NB4 (cell line): ENCODE results near the gene CREB5.

ENCODE experiments used
- MYC ChIP-seq: IDR thresholded peaks from 2 replicates; pipeline ENCODE4 v1.6.1; 2011; ENCODE audit warnings: low read depth, low read length
- POLR2A ChIP-seq: IDR thresholded peaks from 2 replicates; pipeline ENCODE4 v1.6.1; 2011; ENCODE audit warnings: mild to moderate bottlenecking; ENCODE audit not compliant: insufficient read length; ENCODE audit errors: extremely low read depth
- TF ChIP-seq, protein P1 (sequence below): IDR thresholded peaks from one replicate; pipeline ENCODE4 v1.5.1; 2012; ENCODE audit warnings: low read depth, low read length
- TF ChIP-seq, protein P2 (sequence below): IDR thresholded peaks from 2 replicates; pipeline ENCODE4 v1.6.1; 2011; ENCODE audit warnings: low read depth, low read length

DNA sequence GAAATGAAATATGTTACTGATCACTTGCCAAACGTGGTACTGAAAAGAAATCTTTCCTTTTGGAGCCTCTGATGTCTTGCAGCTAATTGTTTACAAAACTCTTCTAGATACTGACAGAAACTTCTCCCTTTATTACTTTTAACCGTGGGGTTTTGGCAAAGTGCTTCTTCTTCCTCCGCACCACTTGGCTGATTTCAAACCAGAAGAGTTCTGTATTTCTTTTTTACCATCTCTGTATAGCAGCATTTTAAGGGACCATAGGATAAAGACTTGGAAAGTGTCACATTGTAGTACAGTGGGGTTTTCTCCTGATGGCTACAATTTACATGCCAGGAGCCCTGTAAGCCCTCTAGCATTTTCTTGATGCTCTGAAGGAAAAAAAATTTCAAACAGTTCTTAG is 21.9 kb upstream of the CREB5 start:
- TF ChIP-seq, protein P1, sequence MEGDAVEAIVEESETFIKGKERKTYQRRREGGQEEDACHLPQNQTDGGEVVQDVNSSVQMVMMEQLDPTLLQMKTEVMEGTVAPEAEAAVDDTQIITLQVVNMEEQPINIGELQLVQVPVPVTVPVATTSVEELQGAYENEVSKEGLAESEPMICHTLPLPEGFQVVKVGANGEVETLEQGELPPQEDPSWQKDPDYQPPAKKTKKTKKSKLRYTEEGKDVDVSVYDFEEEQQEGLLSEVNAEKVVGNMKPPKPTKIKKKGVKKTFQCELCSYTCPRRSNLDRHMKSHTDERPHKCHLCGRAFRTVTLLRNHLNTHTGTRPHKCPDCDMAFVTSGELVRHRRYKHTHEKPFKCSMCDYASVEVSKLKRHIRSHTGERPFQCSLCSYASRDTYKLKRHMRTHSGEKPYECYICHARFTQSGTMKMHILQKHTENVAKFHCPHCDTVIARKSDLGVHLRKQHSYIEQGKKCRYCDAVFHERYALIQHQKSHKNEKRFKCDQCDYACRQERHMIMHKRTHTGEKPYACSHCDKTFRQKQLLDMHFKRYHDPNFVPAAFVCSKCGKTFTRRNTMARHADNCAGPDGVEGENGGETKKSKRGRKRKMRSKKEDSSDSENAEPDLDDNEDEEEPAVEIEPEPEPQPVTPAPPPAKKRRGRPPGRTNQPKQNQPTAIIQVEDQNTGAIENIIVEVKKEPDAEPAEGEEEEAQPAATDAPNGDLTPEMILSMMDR = no peak
- TF ChIP-seq POLR2A = no peak
- no peak for TF ChIP-seq MYC
- TF ChIP-seq, protein P2, sequence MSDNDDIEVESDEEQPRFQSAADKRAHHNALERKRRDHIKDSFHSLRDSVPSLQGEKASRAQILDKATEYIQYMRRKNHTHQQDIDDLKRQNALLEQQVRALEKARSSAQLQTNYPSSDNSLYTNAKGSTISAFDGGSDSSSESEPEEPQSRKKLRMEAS = no peak
